Fibroblast of lung (primary cell): ENCODE results near the gene TSPO. TPM values are rescaled to one million over a fixed set of nuclear protein-coding genes. Genes with fewer than 3 reads are reported as not detected.

ENCODE experiments used
- DNase-seq, 2 donors: peaks; one replicate each; pipeline versions ENCODE4 v3.0.0 to v3.0.0-alpha.2; 2010; ENCODE audit warnings: low read depth in 2 of 2
- H2AFZ ChIP-seq: 2 replicates; pipeline ENCODE4 v1.5.1; 2012; ENCODE audit warnings: low read length, control low read depth, inconsistent platforms
- H3K27ac ChIP-seq: 2 replicates; pipeline ENCODE4 v1.5.1; 2011; ENCODE audit warnings: low read length, control low read depth; ENCODE audit not compliant: insufficient read depth
- H3K27me3 ChIP-seq: 2 replicates; pipeline ENCODE4 v1.5.1; 2011; ENCODE audit warnings: mild to moderate bottlenecking, low read length; ENCODE audit not compliant: control insufficient read depth, insufficient read depth
- H3K36me3 ChIP-seq: 2 replicates; pipeline ENCODE4 v1.5.1; 2011; ENCODE audit warnings: low read length; ENCODE audit not compliant: control insufficient read depth, insufficient read depth
- H3K4me1 ChIP-seq: 2 replicates; pipeline ENCODE4 v1.5.1; 2011; ENCODE audit warnings: low read length; ENCODE audit not compliant: control insufficient read depth, insufficient read depth; ENCODE audit errors: extremely low read depth
- H3K4me2 ChIP-seq: 2 replicates; pipeline ENCODE4 v1.5.1; 2011; ENCODE audit warnings: low read length, control low read depth; ENCODE audit not compliant: insufficient read depth; ENCODE audit errors: extremely low read depth
- H3K4me3 ChIP-seq, 4 experiments: fragments of 200-600 bp in 1 of 4; sonication (generic) in 1 of 4; replicated peaks in 1 of 4; 2 replicates each; pipeline ENCODE4 v1.5.1; 2011 to 2016; ENCODE audit warnings: low read length in 4 of 4, low read depth in 3 of 4, mild to moderate bottlenecking in 3 of 4, control low read depth in 2 of 4, inconsistent platforms in 1 of 4, mixed read lengths in 1 of 4; ENCODE audit not compliant: insufficient read depth in 1 of 4; ENCODE audit errors: control extremely low read depth in 1 of 4
- H3K79me2 ChIP-seq: 2 replicates; pipeline ENCODE4 v1.5.1; 2012; ENCODE audit warnings: mild to moderate bottlenecking, low read length, inconsistent platforms; ENCODE audit not compliant: control insufficient read depth, insufficient read depth
- H3K9ac ChIP-seq: 2 replicates; pipeline ENCODE4 v1.5.1; 2011; ENCODE audit warnings: mild to moderate bottlenecking, low read length, control low read depth; ENCODE audit not compliant: insufficient read depth
- H3K9me3 ChIP-seq: 2 replicates; pipeline ENCODE4 v1.5.1; 2012; ENCODE audit warnings: low read depth, low read length; ENCODE audit not compliant: control insufficient read depth, insufficient read depth
- H4K20me1 ChIP-seq: 2 replicates; pipeline ENCODE4 v1.5.1; 2011; ENCODE audit warnings: low read length; ENCODE audit not compliant: control insufficient read depth, insufficient read depth; ENCODE audit errors: extremely low read depth
- EZH2 ChIP-seq: IDR thresholded peaks from 2 replicates; pipeline ENCODE4 v1.5.1; 2012; ENCODE audit warnings: low read length, control low read depth, mild to moderate bottlenecking; ENCODE audit errors: missing control alignments
- polyA plus RNA-seq, 2 donors: library from polyadenylated mRNA; depleted of rRNA in 1 of 2; stranded (reverse) in 1 of 2; unstranded in 1 of 2; fragments of >200 nt; gene quantifications; 2 replicates each; pipeline ENCODE4 v1.2.1, GENCODE V29; 2011 to 2012; ENCODE audit warnings: missing spikeins in 1 of 2
- total RNA-seq: library from RNA; depleted of rRNA; stranded (reverse); fragments of >200 nt; gene quantifications from 2 replicates; pipeline ENCODE4 v1.2.1, GENCODE V29; 2014
- TF ChIP-seq, protein P1 (sequence below), 2 donors: IDR thresholded peaks in 1 of 2; conservative IDR thresholded peaks in 1 of 2; 1 replicate in 1 of 2; 2 replicates in 1 of 2; pipeline ENCODE4 v1.5.1; 2011 to 2012; ENCODE audit warnings: low read length in 2 of 2, control low read depth in 1 of 2, inconsistent platforms in 1 of 2, low read depth in 1 of 2, mild to moderate bottlenecking in 1 of 2

Gene TSPO
- total and polyA plus RNA-seq, 2 donors (not counting 1 experiment from before 2014, with no cell fraction given) = 47.5 to 243 TPM

- Histone ChIP-seq H3K9me3 (no peaks in the 10 kb centered on the region), H3K79me2 (peaks cover 6% of the 10 kb centered on the region), H2AFZ (no peak overlapping the region), H3K4me2 (no peak overlapping the region), H4K20me1 (no peaks in the 10 kb centered on the region), H3K9ac (no peak overlapping the region), H3K27me3 (no peaks in the 10 kb centered on the region), H3K27ac (no peak overlapping the region), H3K4me3 (no peak overlapping the region), H3K36me3 (peaks cover 19% of the 10 kb centered on the region), H3K4me1 (peaks cover 5% of the 10 kb centered on the region)
- TF ChIP-seq EZH2 = no peak
- TF ChIP-seq, protein P1, sequence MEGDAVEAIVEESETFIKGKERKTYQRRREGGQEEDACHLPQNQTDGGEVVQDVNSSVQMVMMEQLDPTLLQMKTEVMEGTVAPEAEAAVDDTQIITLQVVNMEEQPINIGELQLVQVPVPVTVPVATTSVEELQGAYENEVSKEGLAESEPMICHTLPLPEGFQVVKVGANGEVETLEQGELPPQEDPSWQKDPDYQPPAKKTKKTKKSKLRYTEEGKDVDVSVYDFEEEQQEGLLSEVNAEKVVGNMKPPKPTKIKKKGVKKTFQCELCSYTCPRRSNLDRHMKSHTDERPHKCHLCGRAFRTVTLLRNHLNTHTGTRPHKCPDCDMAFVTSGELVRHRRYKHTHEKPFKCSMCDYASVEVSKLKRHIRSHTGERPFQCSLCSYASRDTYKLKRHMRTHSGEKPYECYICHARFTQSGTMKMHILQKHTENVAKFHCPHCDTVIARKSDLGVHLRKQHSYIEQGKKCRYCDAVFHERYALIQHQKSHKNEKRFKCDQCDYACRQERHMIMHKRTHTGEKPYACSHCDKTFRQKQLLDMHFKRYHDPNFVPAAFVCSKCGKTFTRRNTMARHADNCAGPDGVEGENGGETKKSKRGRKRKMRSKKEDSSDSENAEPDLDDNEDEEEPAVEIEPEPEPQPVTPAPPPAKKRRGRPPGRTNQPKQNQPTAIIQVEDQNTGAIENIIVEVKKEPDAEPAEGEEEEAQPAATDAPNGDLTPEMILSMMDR (conservative IDR thresholded peaks at IDR 0.05 in 1 of 2, IDR thresholded peaks at IDR 0.05 in 1 of 2; ENCODE audit: low read depth in 1 of 2, low read length in 2 of 2) = no peak
- no peak for DNase-seq
These were observed 30.8 kb downstream of the TSPO start for GRCh38 chr22:43182118-43182517.

DNA sequence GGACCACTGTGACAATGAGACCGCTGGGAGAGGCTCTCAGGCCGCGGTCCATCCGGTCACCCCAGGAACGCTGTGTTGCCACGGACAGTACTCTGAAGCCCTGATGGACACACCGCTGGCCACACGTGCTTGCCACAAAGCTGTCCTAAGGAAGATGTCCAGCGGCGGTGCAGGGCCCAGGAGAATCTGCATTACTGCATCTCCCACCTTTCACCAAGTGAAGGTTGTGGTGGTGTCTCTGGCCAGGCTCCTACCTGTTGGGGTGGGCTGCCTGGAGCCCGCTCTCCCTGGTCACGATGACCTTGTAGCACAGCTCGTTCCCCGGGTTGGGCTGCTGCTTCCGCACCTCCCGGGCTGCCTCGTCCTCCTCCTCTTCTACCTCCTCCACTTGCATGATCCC lies 31.4 kb downstream of the TSPO start:
- H4K20me1 ChIP-seq = no peaks in the 10 kb centered on the region
- no peak for DNase-seq
- H3K4me2 ChIP-seq = no peak overlapping the region

GRCh38 chr22:43183496-43184277 lies 32.3 kb downstream of the TSPO start:
- Histone ChIP-seq H3K4me1 (peaks cover 5% of the 10 kb centered on the region), H3K36me3 (peaks cover 18% of the 10 kb centered on the region), H3K27me3 (no peaks in the 10 kb centered on the region), H3K9me3 (no peaks in the 10 kb centered on the region), H3K9ac (no peak overlapping the region), H3K27ac (no peak overlapping the region), H2AFZ (no peak overlapping the region), H3K4me2 (no peak overlapping the region), H4K20me1 (no peaks in the 10 kb centered on the region), H3K4me3 (no peak overlapping the region), H3K79me2 (peaks cover 6% of the 10 kb centered on the region)
- TF ChIP-seq EZH2 = no peak
- TF ChIP-seq, protein P1 (conservative IDR thresholded peaks at IDR 0.05 in 1 of 2, IDR thresholded peaks at IDR 0.05 in 1 of 2; ENCODE audit: low read depth in 1 of 2, low read length in 2 of 2) = no peak
- peak; percentile 34 to 63 for DNase-seq

More for the DNA sequence above, 31.4 kb downstream of the TSPO start:
- Histone ChIP-seq H3K4me3 (no peak overlapping the region), H2AFZ (no peak overlapping the region), H3K36me3 (peaks cover 19% of the 10 kb centered on the region), H3K9me3 (no peaks in the 10 kb centered on the region), H3K27ac (no peak overlapping the region), H3K9ac (no peak overlapping the region), H3K27me3 (no peaks in the 10 kb centered on the region), H3K4me1 (peaks cover 5% of the 10 kb centered on the region), H3K79me2 (peaks cover 6% of the 10 kb centered on the region)
- no peak for TF ChIP-seq EZH2
- TF ChIP-seq, protein P1 (conservative IDR thresholded peaks at IDR 0.05 in 1 of 2, IDR thresholded peaks at IDR 0.05 in 1 of 2; ENCODE audit: low read depth in 1 of 2, low read length in 2 of 2) = no peak
